Urinary bladder (tissue), 4 donors: Measurements from ENCODE around the gene ALLC. TPM values are rescaled to one million over a fixed set of nuclear protein-coding genes. Genes with fewer than 3 reads are reported as not detected.
"Not testable (repeated sequence)": the region's sequence is repeated elsewhere in the genome, so short reads cannot be mapped to it uniquely, and the experiment has no call there.

Experiments
- DNase-seq: peaks from one replicate; pipeline ENCODE4 v3.0.0-alpha.2; 2015; ENCODE audit errors: extremely low spot score
- H3K27ac ChIP-seq: one replicate; pipeline ENCODE4 v1.5.1; 2013; ENCODE audit warnings: low read depth, mild to moderate bottlenecking, moderate library complexity
- H3K36me3 ChIP-seq: one replicate; pipeline ENCODE4 v1.6.1; 2013; ENCODE audit warnings: mild to moderate bottlenecking, moderate library complexity; ENCODE audit not compliant: insufficient read depth
- H3K4me1 ChIP-seq: one replicate; pipeline ENCODE4 v1.6.1; 2013; ENCODE audit warnings: mild to moderate bottlenecking, moderate library complexity; ENCODE audit not compliant: insufficient read depth
- H3K4me3 ChIP-seq: one replicate; pipeline ENCODE4 v1.5.1; 2013; ENCODE audit warnings: low read depth, low read length
- WGBS: extraction: QIAGEN DNeasy Blood & Tissue Kit; methylation state at CpG from one replicate; pipeline ENCODE4 v1.1.7; 2013; 5-methylcytosine and 5-hydroxymethylcytosine counted together
- polyA plus RNA-seq: library from polyadenylated mRNA; stranded (reverse); fragments of 200-250 nt; gene quantifications from one replicate; pipeline ENCODE4 v1.2.3, GENCODE V29; 2013
- total RNA-seq: library from RNA; depleted of rRNA; stranded (reverse); fragments of >200 nt; gene quantifications from one replicate; pipeline ENCODE4 v1.2.3, GENCODE V29; 2014
- donor health status: healthy with polysubstance abuse.
- donor health status: healthy.

The ALLC gene
- total RNA-seq (0.16 TPM), polyA plus RNA-seq (0.19 TPM)

DNA sequence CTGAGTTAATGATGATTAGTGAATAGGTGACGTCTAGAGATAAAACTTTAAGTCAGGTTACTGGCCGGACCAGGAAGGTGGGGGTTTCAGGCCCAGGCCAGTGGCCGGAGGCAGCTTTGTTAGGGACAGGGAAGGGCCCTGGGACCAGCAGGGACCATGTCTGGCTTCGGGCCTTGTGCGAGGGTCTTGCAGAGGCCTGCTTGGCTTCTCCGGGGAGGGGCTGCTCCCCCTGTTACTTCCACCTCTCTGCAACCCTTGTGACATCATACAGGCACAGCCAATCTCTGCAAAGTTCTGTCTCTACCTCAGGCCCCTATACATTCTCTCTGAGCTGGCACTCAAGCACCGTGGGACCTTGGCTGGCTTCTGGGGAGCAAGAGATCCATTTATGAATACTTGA lies at the start of gene ALLC:
ALLC (plus strand) TSS at position 320 of the 400 bp plus-strand sequence. CDS start 12,958 bp downstream, outside the sequence.
- no peak for DNase-seq
- Histone ChIP-seq H3K27ac (no peak within 1 kb of the TSS), H3K36me3 (no peaks in the 10 kb centered on the region), H3K4me3 (no peak within 1 kb of the TSS), H3K4me1 (no peaks in the 10 kb centered on the region)
- WGBS = 88% methylated on average over 7 of the region's 7 CpGs

DNA sequence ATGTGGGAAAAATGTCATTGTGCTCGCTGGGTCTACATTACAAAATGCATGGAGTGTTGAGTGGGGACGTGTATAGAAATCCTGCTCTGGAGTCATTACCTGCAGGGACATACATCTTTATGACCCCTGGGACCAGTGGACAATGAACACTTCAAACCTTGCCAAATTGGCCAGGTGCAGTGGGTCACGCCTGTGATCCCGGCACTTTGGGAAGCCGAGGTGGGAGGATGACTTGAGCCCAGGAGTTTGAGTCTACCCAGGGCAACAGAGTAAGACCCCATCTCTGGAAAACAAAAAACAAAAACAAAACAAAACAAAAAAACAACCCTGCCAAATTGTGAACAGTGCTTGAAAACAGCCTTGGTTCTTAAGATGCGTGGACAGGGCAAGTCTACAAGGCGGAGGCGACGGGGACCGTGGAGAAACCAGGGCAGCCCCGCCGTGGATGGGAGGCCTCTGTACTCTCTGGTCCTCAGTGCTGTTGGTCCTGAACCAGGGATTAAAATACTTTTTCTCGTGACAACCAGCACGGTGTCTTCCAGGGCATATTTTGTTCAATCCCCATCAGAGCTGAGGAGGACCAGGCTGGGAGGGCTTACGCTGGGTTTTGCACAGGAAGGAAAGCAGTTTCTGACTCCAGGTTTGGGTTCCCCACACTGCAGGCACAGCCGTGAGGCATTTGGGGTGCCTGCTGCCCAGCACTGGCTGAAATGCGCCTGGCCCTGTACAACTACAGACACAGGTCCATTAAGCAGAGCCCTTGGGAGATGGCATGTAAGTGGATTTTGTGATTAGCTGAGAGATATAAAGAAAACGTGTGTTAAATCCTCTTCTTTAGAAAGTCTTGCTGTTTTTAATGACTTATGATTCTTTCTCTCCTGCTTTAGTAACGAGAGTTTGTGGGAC lies 49.4 kb upstream of the ALLC start:
- 85% methylated on average over 19 of the region's 19 CpGs for WGBS
- H3K4me1 ChIP-seq = no peaks in the 10 kb centered on the region
- H3K27ac ChIP-seq = no peak overlapping the region
- no peak for DNase-seq
- no peak overlapping the region for H3K4me3 ChIP-seq
- no peaks in the 10 kb centered on the region for H3K36me3 ChIP-seq

DNA sequence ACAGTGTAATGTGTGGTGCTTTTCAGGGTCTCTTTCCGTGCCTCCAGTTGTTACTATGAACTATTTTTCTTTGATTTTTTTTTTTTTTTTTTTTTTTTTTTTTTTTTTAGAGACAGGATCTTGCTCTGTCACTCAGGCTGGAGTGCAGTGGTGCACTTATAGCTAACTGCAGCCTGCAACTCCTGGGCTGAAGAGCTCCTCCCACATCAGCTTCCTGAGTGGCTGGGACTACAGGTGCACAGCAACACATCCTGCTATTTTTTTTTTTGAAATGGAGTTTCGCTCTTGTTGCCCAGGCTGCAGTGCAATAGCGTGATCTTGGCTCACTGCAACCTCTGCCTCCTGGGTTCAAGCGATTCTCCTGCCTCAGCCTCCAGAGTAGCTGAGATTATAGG lies 48.7 kb upstream of the ALLC start:
- not testable (repeated sequence) for H3K36me3 ChIP-seq, DNase-seq, H3K4me3 ChIP-seq, H3K4me1 ChIP-seq, H3K27ac ChIP-seq
- WGBS = 89% methylated on average over 4 of the region's 4 CpGs

DNA sequence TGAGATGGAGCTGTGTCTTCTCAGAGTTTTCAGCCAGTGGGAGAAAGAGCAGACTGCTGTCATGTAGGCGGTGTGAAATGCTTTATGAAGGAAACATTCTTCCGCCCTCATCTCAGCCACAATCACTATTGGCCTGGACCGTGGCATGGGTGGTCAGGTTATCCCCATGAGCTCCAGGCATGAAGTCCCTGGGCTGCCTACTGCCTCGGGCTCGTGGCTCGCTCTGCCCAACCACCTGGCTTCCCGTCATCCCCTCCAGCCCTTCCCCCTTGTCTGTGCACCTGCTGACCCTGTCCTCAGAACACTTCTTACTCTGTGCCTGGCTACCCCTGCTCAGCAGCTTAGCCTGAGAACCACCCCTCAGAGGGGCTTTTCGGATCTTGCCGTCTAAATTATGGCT lies 47.6 kb upstream of the ALLC start:
- H3K27ac ChIP-seq = no peak overlapping the region
- 96% methylated on average over 9 of the region's 9 CpGs for WGBS
- H3K4me1 ChIP-seq = no peaks in the 10 kb centered on the region
- no peak overlapping the region for H3K4me3 ChIP-seq
- no peak for DNase-seq
- H3K36me3 ChIP-seq = no peaks in the 10 kb centered on the region

DNA sequence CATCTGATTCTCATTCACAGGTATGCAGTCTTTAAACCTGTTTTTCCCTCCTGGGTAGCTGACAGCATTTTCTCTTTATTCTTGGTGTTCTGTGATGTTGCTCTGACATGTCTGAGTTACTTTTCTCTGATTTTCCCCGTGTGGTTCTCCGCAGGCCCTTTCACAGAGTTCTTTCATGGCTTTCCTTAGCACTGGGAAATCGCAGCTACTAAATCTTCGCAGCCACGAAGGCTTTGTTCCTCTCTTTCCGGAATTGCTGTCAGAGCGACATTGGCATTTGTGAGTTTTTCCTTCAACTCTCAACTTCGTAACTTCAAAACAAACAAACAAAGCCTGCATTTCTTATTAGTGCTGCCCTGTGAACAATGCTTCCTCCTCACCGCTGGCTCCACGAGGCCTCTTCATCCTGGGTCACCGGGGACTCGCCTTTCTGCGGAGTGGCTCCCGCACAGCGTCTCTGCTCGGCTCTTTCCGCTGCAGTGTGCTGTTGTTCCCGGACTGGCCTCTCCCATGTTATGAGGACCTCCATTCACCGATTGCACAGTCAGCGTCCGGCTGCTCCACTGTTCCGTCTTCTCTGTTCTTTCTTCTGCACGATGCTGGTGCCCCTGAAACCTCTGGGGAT lies 47.0 kb upstream of the ALLC start:
- no peak overlapping the region for H3K27ac ChIP-seq
- no peaks in the 10 kb centered on the region for H3K36me3 ChIP-seq
- no peak overlapping the region for H3K4me3 ChIP-seq
- 73% methylated on average over 23 of the region's 23 CpGs for WGBS
- DNase-seq = no peak
- no peaks in the 10 kb centered on the region for H3K4me1 ChIP-seq

DNA sequence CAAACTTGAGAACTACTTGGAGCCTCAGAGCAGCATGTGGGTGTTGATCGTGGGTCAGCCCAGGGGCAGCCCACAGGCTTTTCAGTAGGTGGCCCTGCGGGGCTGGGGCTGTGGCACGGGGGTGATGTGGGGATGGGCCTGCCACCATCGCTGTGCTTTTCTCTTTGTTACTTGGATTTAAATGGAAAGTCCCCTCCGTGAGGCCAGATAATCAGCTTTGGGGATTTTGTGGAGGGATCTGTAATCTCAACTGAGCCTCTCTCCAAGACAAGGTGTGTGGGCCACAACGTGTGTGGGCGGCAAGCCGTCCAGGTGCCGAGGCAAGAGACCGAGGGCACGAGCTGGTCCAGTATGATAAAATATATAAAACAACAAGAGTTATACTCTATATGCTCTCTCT lies 46.4 kb upstream of the ALLC start:
- Histone ChIP-seq H3K27ac (no peak overlapping the region), H3K4me1 (no peaks in the 10 kb centered on the region), H3K36me3 (no peaks in the 10 kb centered on the region), H3K4me3 (no peak overlapping the region)
- DNase-seq = no peak
- WGBS = 68% methylated on average over 11 of the region's 11 CpGs

DNA sequence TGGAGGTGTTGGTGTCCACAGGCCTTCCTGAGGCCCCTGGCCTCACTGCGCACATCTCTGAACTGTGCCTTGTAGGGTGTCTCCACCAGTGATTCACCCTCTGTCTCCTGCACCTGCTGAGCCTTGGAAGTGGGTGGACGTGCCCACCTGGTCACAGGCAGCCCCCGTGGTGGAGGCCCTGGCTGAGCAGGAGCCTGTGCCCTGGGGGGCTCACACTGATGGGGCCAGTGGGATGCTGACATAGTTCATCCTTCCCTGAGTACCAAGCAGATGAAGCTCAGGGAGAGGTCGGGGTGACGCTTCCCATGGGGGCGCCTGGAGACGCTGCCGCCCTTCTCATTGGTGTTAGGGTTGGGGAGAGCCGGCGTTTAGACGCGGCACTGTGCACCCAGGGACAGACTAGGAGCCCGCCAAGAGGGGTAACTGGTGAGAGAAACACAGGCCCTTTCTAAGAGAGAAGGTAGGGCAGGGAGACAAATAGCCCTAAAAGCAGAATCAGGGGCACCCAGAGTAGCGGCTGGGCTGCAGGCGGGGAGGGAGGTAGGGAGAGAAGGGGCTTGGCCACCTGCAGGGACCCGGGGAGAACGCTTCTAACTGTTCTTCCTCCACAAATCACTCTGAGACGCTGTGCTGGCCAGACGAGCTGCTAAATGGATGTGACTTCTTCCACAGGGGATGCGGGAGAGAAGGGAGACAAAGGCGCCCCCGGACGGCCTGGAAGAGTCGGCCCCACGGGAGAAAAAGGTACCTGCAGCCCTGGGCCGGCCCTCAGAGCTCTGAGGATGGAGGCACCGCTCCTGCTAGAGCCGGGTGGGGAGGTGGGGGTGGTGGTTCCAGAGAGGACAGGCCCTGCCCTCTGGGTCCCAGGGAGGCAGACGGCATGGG lies 45.1 kb upstream of the ALLC start:
- DNase-seq = no peak
- Histone ChIP-seq H3K4me1 (no peaks in the 10 kb centered on the region), H3K36me3 (no peaks in the 10 kb centered on the region), H3K27ac (no peak overlapping the region), H3K4me3 (no peak overlapping the region)
- 93% methylated on average over 29 of the region's 29 CpGs for WGBS

DNA sequence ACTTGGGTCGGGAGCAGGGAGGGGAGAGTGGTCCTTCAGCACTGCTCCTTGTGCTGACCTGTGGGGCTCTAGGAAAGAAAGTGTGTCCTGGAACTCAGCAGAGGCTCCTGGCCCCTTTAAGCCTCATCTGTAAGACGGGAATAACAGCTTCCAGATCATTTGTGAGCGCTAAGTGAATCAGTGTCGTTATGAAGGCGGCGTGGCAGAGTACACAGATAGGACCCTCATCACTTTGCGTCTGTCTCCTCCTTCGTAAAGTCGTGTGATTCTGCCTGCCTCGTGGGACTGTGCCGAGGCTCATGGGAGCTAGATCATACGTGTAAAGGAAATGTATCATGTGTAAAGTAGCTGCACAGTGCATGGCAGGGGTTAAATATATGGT lies 44.5 kb upstream of the ALLC start:
- H3K36me3 ChIP-seq = no peaks in the 10 kb centered on the region
- H3K4me3 ChIP-seq = no peak overlapping the region
- no peaks in the 10 kb centered on the region for H3K4me1 ChIP-seq
- 96% methylated on average over 12 of the region's 12 CpGs for WGBS
- no peak for DNase-seq
- no peak overlapping the region for H3K27ac ChIP-seq

DNA sequence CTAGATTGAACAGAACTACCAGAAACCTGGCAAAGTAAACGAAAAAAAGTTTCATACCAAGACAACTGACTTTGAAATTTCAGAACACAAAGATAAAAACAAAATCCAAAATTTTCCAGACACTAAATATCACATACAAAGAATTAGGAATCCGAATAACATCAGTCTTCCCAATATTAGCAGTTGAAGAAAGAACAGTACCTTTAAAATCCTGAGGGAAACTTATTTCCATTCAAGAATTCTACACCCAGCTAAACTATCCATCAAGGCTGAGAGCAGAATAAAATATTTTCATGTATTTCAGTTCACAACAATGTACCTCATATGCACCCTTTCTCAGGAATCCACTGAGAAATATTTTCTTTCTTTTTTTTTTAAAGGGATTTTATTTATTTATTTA lies 43.3 kb upstream of the ALLC start:
- 88% methylated on average over 2 of the region's 2 CpGs for WGBS
- DNase-seq, H3K4me3 ChIP-seq, H3K36me3 ChIP-seq, H3K4me1 ChIP-seq, H3K27ac ChIP-seq: not testable (repeated sequence)

DNA sequence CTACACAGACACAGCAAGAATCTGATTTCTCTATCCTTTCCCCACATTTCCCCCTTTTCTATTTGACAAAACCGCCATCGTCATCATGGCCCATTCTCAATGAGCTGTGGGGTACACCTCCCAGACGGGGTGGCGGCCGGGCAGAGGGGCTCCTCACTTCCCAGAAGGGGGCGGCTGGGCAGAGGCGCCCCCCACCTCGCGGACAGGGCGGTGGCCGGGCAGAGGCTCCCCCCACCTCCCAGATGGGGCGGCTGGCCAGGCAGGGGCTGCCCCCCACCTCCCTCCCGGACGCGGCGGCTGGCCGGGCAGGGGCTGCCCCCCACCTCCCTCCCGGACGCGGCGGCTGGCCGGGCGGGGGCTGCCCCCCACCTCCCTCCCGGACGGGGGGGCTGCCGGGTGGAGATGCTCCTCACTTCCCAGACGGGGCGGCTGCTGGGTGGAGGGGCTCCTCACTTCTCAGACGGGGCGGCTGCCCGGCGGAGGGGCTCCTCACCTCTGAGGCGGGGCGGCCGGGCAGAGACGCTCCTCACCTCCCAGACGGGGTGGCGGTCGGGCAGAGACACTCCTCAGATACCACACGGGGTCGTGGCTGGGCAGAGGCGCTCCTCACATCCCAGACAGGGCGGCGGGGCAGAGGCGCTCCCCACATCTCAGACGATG lies 42.3 kb upstream of the ALLC start:
- DNase-seq = not testable (repeated sequence)
- WGBS = 96% methylated on average over 46 of the region's 46 CpGs

DNA sequence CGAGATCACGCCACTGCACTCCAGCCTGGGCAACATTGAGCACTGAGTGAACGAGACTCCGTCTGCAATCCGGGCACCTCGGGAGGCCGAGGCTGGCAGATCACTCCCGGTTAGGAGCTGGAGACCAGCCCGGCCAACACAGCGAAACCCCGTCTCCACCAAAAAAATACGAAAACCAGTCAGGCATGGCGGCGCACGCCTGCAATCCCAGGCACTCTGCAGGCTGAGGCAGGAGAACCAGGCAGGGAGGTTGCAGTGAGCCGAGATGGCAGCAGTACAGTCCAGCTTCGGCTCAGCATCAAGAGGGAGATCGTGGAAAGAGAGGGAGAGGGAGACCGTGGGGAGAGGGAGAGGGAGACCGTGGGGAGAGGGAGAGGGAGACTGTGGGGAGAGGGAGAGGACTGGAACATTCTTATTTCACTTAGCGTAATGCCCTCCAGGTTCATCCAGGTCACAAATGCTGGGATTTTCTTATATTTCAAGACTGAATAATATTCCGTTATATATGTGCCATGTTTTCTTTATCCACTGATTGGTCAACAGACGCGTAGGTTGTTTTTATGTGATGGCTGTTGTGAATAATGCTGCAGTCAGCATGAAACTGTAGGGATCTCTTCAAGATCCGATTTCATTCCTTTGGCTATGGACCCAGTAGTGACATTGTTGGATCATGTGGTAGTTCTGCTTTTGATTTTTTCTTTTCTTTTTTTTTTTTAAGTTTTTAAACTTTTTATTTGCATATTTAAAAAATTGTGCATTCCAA lies 41.4 kb upstream of the ALLC start:
- WGBS = 95% methylated on average over 25 of the region's 25 CpGs
- not testable (repeated sequence) for H3K4me1 ChIP-seq, H3K27ac ChIP-seq, H3K36me3 ChIP-seq, DNase-seq, H3K4me3 ChIP-seq

More for the DNA sequence above, 42.3 kb upstream of the ALLC start:
- H3K27ac ChIP-seq, H3K4me1 ChIP-seq, H3K36me3 ChIP-seq, H3K4me3 ChIP-seq: not testable (repeated sequence)

DNA sequence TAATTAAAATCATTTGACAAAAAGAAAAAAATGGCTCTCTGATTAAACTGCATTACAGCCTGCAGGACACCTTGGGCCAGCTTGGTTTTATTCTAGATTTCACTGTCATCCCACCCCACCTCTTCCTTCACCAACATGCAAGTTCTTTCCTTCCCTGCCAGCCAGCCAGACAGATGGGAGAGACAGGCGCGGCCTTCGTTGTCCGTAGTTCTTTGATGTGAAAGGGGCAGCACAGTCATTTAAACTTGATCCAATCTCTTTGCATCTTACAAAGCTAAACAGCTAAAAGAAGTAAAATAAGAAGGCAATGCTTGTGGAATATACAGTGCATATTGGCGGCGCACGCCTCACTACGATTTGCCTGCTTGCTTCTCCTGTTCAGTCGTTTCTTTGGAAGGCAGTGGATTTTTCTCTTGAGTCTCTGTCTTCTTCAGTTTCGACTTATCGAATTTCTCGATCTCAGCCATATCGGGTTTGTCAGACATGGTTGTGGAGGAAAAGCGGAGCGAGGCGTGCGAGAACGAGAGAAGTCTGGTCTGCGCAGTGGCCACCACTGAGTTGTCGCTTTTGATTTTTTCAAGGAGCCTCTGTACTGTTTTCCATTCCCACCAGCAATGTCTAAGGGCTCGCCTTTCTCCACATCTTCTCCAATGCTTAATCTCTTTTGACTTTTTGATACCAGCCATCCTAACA lies 40.7 kb upstream of the ALLC start:
- no peak overlapping the region for H3K4me3 ChIP-seq
- DNase-seq = no peak
- no peak overlapping the region for H3K27ac ChIP-seq
- H3K36me3 ChIP-seq = no peaks in the 10 kb centered on the region
- no peaks in the 10 kb centered on the region for H3K4me1 ChIP-seq
- 96% methylated on average over 21 of the region's 21 CpGs for WGBS
